Measurements from ENCODE around the gene CCDC27. TPM values are rescaled to one million over a fixed set of nuclear protein-coding genes. Genes with fewer than 3 reads are reported as not detected.

Gene CCDC27
- total and polyA plus RNA-seq, 5 donors from 2014 or later: not detected

GRCh38 chr1:3730543-3731247, 21.6 kb upstream of the CCDC27 start:
- H3K36me3 Mint-ChIP-seq: no peaks in the 10 kb centered on the region
- no peaks in the 10 kb centered on the region for H3K4me1 Mint-ChIP-seq
- Histone ChIP-seq H3K9me3 (ENCODE audit: control insufficient read depth in 2 of 2, low read length in 2 of 2) (no peaks in the 10 kb centered on the region), H3K4me1 (ENCODE audit: control insufficient read depth, insufficient read depth, low read length, poor library complexity, severe bottlenecking) (no peaks in the 10 kb centered on the region), H3K27ac (ENCODE audit: insufficient read depth, low read length, poor library complexity, severe bottlenecking) (no peak overlapping the region), H3K27me3 (ENCODE audit: control insufficient read depth, insufficient read depth, low read length) (no peaks in the 10 kb centered on the region), H3K36me3 (ENCODE audit: control insufficient read depth, insufficient read depth, low read length) (no peaks in the 10 kb centered on the region), H3K4me3 (ENCODE audit: low read depth, low read length) (no peak overlapping the region)
- H3K27me3 Mint-ChIP-seq: no peaks in the 10 kb centered on the region
- H3K9me3 Mint-ChIP-seq: peaks cover 0 to 1% (median 0%) of the 10 kb centered on the region in 7 donors
- ATAC-seq (ENCODE audit: low read depth in 2 of 2) (no peak), DNase-seq (no peak)
- no peak overlapping the region for H3K27ac Mint-ChIP-seq
- H3K4me3 Mint-ChIP-seq: no peak overlapping the region

DNA sequence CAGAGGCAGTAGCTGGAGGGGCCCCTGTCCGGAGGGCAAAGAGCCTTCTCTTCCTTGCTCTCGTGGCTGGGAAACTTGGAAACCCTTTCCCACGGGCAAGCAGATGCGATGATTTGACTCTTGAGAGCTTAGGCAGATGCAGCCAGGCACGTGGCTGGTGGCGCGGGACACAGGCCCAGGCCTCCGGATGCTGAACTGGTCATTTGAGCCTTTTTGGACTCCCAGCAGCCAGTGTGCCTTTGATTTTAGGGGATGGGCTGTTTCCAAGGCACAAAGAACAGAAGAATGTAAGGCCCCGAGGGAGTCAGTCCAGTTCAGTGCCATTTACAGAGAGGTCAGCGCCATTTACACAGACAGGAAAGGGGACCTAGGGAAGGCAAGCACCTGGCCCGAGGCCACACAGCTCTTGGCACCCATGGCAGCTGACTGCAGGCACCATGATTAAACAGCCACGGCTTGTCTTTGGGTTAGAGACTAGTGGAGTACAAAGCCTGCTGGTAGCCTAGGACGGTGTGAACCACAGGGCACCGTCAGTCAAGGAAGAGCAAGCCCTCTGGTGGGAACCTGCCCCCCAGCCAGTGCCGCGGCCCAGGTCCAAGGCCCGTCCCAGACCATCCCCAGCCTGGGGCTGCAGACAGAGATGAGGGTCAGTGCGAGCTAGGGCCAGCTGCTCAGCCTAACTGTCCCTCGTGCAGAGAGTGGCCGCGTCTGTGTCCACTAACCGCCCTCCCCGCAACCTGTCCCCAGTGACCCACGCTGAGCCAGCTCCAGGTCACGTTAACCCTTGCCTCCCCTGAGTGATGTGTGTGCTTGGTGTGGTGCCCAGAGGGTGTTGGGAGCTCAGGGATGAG, 20.4 kb upstream of the CCDC27 start:
- Histone ChIP-seq H3K4me1 (ENCODE audit: control insufficient read depth, insufficient read depth, low read length, poor library complexity, severe bottlenecking) (no peaks in the 10 kb centered on the region), H3K27me3 (ENCODE audit: control insufficient read depth, insufficient read depth, low read length) (no peaks in the 10 kb centered on the region), H3K4me3 (ENCODE audit: low read depth, low read length) (no peak overlapping the region), H3K9me3 (ENCODE audit: control insufficient read depth in 2 of 2, low read length in 2 of 2) (no peaks in the 10 kb centered on the region), H3K36me3 (ENCODE audit: control insufficient read depth, insufficient read depth, low read length) (peaks cover 5% of the 10 kb centered on the region), H3K27ac (ENCODE audit: insufficient read depth, low read length, poor library complexity, severe bottlenecking) (no peak overlapping the region)
- no peak overlapping the region for H3K4me3 Mint-ChIP-seq
- ATAC-seq (ENCODE audit: low read depth in 2 of 2) (no peak), DNase-seq (no peak)
- no peak overlapping the region for H3K27ac Mint-ChIP-seq
- peaks cover under 1% of the 10 kb centered on the region for H3K36me3 Mint-ChIP-seq
- peaks cover 0 to 1% (median 0%) of the 10 kb centered on the region in 7 donors for H3K9me3 Mint-ChIP-seq
- H3K27me3 Mint-ChIP-seq: no peaks in the 10 kb centered on the region
- no peaks in the 10 kb centered on the region for H3K4me1 Mint-ChIP-seq

GRCh38 chr1:3732434-3733093, 19.7 kb upstream of the CCDC27 start:
- Mint-ChIP-seq H3K27me3 (no peaks in the 10 kb centered on the region), H3K9me3 (peaks cover 0 to 1% (median 0%) of the 10 kb centered on the region in 7 donors), H3K36me3 (peaks cover 6% of the 10 kb centered on the region), H3K4me1 (no peaks in the 10 kb centered on the region), H3K27ac (no peak overlapping the region), H3K4me3 (no peak overlapping the region)
- Histone ChIP-seq H3K27ac (ENCODE audit: insufficient read depth, low read length, poor library complexity, severe bottlenecking) (no peak overlapping the region), H3K4me1 (ENCODE audit: control insufficient read depth, insufficient read depth, low read length, poor library complexity, severe bottlenecking) (no peaks in the 10 kb centered on the region), H3K9me3 (ENCODE audit: control insufficient read depth in 2 of 2, low read length in 2 of 2) (no peaks in the 10 kb centered on the region), H3K4me3 (ENCODE audit: low read depth, low read length) (no peak overlapping the region), H3K27me3 (ENCODE audit: control insufficient read depth, insufficient read depth, low read length) (no peaks in the 10 kb centered on the region), H3K36me3 (ENCODE audit: control insufficient read depth, insufficient read depth, low read length) (peaks cover 9% of the 10 kb centered on the region)
- ATAC-seq (ENCODE audit: low read depth in 2 of 2): no peak
- no peak for DNase-seq

- Histone ChIP-seq H3K4me3 (ENCODE audit: low read depth, low read length) (no peak overlapping the region), H3K27ac (ENCODE audit: insufficient read depth, low read length, poor library complexity, severe bottlenecking) (no peak overlapping the region), H3K27me3 (ENCODE audit: control insufficient read depth, insufficient read depth, low read length) (no peaks in the 10 kb centered on the region), H3K36me3 (ENCODE audit: control insufficient read depth, insufficient read depth, low read length) (peaks cover 14% of the 10 kb centered on the region), H3K9me3 (ENCODE audit: control insufficient read depth in 2 of 2, low read length in 2 of 2) (no peaks in the 10 kb centered on the region), H3K4me1 (ENCODE audit: control insufficient read depth, insufficient read depth, low read length, poor library complexity, severe bottlenecking) (no peaks in the 10 kb centered on the region)
- peaks cover 10% of the 10 kb centered on the region for H3K36me3 Mint-ChIP-seq
- H3K9me3 Mint-ChIP-seq: peaks cover 0 to 1% (median 0%) of the 10 kb centered on the region in 7 donors
- ATAC-seq (ENCODE audit: low read depth in 2 of 2) (no peak), DNase-seq (no peak)
- no peak overlapping the region for H3K4me3 Mint-ChIP-seq
- H3K27me3 Mint-ChIP-seq: no peaks in the 10 kb centered on the region
- no peak overlapping the region for H3K27ac Mint-ChIP-seq
- no peaks in the 10 kb centered on the region for H3K4me1 Mint-ChIP-seq
Measured at GRCh38 chr1:3733094-3733882, 19.0 kb upstream of the CCDC27 start.

GRCh38 chr1:3733883-3734589, 18.2 kb upstream of the CCDC27 start:
- H3K4me3 ChIP-seq (ENCODE audit: low read depth, low read length): no peak overlapping the region
- DNase-seq: no peak
- no peak overlapping the region for H3K27ac ChIP-seq (ENCODE audit: insufficient read depth, low read length, poor library complexity, severe bottlenecking)
- H3K4me1 Mint-ChIP-seq: no peaks in the 10 kb centered on the region
- H3K9me3 Mint-ChIP-seq: no peaks in the 10 kb centered on the region
- no peaks in the 10 kb centered on the region for H3K9me3 ChIP-seq (ENCODE audit: control insufficient read depth in 2 of 2, low read length in 2 of 2)
- no peak overlapping the region for H3K4me3 Mint-ChIP-seq
- H3K27ac Mint-ChIP-seq: peak overlapping the region in 1 of 3 donors; percentile 14
- peaks cover 20% of the 10 kb centered on the region for H3K36me3 ChIP-seq (ENCODE audit: control insufficient read depth, insufficient read depth, low read length)
- no peak for ATAC-seq (ENCODE audit: low read depth in 2 of 2)
- H3K27me3 ChIP-seq (ENCODE audit: control insufficient read depth, insufficient read depth, low read length): no peaks in the 10 kb centered on the region
- H3K27me3 Mint-ChIP-seq: no peaks in the 10 kb centered on the region
- no peaks in the 10 kb centered on the region for H3K4me1 ChIP-seq (ENCODE audit: control insufficient read depth, insufficient read depth, low read length, poor library complexity, severe bottlenecking)
- peaks cover 11% of the 10 kb centered on the region for H3K36me3 Mint-ChIP-seq

DNA sequence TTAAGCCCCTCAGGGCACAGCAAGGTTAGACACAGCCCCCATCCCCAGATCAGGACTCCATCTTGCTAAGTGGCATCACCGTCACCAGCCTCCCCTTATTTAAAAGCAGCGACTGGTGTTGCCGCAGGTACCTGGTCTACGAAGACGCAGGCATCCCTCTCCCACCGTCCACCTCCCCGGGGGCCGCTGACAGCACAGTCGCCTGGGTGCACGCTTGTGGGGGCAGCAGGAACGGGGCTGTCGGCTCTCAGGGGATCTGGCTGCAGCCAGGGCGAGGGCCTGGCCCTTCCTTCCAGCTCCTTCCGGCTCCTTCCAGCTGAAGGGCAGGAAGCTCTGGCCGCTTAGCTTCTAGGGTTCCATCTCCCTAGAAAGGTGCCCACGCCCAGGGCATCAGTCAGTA, 17.6 kb upstream of the CCDC27 start:
- no peak for ATAC-seq (ENCODE audit: low read depth in 2 of 2)
- no peak for DNase-seq
- Mint-ChIP-seq H3K36me3 (peaks cover 11% of the 10 kb centered on the region), H3K27me3 (no peaks in the 10 kb centered on the region), H3K9me3 (no peaks in the 10 kb centered on the region), H3K4me1 (no peaks in the 10 kb centered on the region), H3K27ac (no peak overlapping the region), H3K4me3 (no peak overlapping the region)
- Histone ChIP-seq H3K36me3 (ENCODE audit: control insufficient read depth, insufficient read depth, low read length) (peaks cover 26% of the 10 kb centered on the region), H3K27me3 (ENCODE audit: control insufficient read depth, insufficient read depth, low read length) (no peaks in the 10 kb centered on the region), H3K27ac (ENCODE audit: insufficient read depth, low read length, poor library complexity, severe bottlenecking) (no peak overlapping the region), H3K4me1 (ENCODE audit: control insufficient read depth, insufficient read depth, low read length, poor library complexity, severe bottlenecking) (no peaks in the 10 kb centered on the region), H3K9me3 (ENCODE audit: control insufficient read depth in 2 of 2, low read length in 2 of 2) (no peaks in the 10 kb centered on the region), H3K4me3 (ENCODE audit: low read depth, low read length) (no peak overlapping the region)

Data from CD4-positive, CD25-positive, alpha-beta regulatory T cell (primary cell).